Activated B cell treated with CpG ODN at 0.5 μM for 24 hours (primary cell): ENCODE measurements around the gene SNAI1. TPM values are rescaled to one million over a fixed set of nuclear protein-coding genes. Genes with fewer than 3 reads are reported as not detected.
"Not testable (repeated sequence)": the region's sequence is repeated elsewhere in the genome, so short reads cannot be mapped to it uniquely, and the experiment has no call there.

ENCODE experiments used
- ATAC-seq: fragments of 200-7000 bp; cut with Tn5 transposase; one replicate; pipeline ENCODE4 v1.10.0; 2021; ENCODE audit warnings: low read depth, mild to moderate bottlenecking, moderate library complexity
- CTCF ChIA-PET: fragments of 350-600 bp; sonication (Branson Sonifier 250); formaldehyde crosslinking; loops from one replicate; lab custom pipeline; 2021; ENCODE audit warnings: antibody characterized with exemption; lab: Charles Lee
- POLR2A ChIA-PET: fragments of 350-600 bp; sonication (Branson Sonifier 250); formaldehyde crosslinking; loops from one replicate; lab custom pipeline; 2021; ENCODE audit warnings: antibody characterized with exemption; lab: Charles Lee
- DNase-seq: peaks from one replicate; pipeline ENCODE4 v3.0.0; 2022
- H3K27ac Mint-ChIP-seq: one replicate; pipeline ENCODE4 v1.8.0; 2020; ENCODE audit warnings: mixed read lengths
- H3K27me3 Mint-ChIP-seq: one replicate; pipeline ENCODE4 v1.8.0; 2021; ENCODE audit warnings: mixed read lengths
- H3K36me3 Mint-ChIP-seq: one replicate; pipeline ENCODE4 v1.8.0; 2021; ENCODE audit warnings: low read depth, mixed read lengths
- H3K4me1 Mint-ChIP-seq: one replicate; pipeline ENCODE4 v1.8.0; 2021; ENCODE audit warnings: mixed read lengths
- H3K4me3 Mint-ChIP-seq: one replicate; pipeline ENCODE4 v1.8.0; 2020; ENCODE audit warnings: mild to moderate bottlenecking, mixed read lengths
- H3K9me3 Mint-ChIP-seq: one replicate; pipeline ENCODE4 v1.8.0; 2020; ENCODE audit warnings: mixed read lengths
- intact Hi-C: fragments of 100-400 bp; cut with micrococcal nuclease; formaldehyde crosslinking; loops from one replicate; pipeline ENCODE4 v1.15.1; 2024
- total RNA-seq: library from RNA; stranded (reverse); gene quantifications from 2 replicates; pipeline ENCODE4 v1.2.3, GENCODE V29; 2022
- TF ChIP-seq, protein P1 (sequence below): fragments of 200-600 bp; IDR thresholded peaks from one replicate; pipeline ENCODE4 v1.8.0; 2022; ENCODE audit warnings: antibody characterized with exemption, mild to moderate bottlenecking

Gene SNAI1
- total RNA-seq, 1 donor from 2014 or later = 0.67 TPM

DNA sequence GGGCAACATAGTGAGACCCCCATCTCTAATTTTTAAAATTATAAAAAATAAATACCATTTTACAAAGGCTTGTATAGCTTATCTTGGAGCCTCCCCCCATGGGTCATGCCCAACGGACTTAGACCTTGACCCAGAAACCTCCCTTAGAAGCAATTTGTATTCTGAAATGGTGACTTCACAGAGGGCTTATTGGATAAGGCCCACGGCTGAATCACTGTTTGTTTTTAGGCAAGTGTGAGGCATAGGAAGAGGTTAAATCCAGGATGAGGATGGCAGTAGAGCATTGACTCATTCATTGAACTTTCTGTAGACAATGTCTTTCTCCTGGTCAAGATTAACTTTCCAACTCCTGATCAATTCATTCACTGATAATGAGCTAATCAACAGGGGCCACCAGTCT, 6.2 kb upstream of the SNAI1 start:
- Mint-ChIP-seq H3K27ac (no peak overlapping the region), H3K4me1 (peaks cover 4% of the 10 kb centered on the region), H3K9me3 (no peaks in the 10 kb centered on the region), H3K36me3 (no peaks in the 10 kb centered on the region), H3K27me3 (no peaks in the 10 kb centered on the region), H3K4me3 (no peak overlapping the region)
- no peak for DNase-seq
- ChIA-PET POLR2A (no interaction called here), CTCF (interaction anchor here (1.0 to 12.6 kb wide), 5 partner anchors 12 to 203 kb away, joined by 3 to 346 read pairs (median 7); no protein-coding TSS in a partner anchor)
- TF ChIP-seq, protein P1, sequence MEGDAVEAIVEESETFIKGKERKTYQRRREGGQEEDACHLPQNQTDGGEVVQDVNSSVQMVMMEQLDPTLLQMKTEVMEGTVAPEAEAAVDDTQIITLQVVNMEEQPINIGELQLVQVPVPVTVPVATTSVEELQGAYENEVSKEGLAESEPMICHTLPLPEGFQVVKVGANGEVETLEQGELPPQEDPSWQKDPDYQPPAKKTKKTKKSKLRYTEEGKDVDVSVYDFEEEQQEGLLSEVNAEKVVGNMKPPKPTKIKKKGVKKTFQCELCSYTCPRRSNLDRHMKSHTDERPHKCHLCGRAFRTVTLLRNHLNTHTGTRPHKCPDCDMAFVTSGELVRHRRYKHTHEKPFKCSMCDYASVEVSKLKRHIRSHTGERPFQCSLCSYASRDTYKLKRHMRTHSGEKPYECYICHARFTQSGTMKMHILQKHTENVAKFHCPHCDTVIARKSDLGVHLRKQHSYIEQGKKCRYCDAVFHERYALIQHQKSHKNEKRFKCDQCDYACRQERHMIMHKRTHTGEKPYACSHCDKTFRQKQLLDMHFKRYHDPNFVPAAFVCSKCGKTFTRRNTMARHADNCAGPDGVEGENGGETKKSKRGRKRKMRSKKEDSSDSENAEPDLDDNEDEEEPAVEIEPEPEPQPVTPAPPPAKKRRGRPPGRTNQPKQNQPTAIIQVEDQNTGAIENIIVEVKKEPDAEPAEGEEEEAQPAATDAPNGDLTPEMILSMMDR = no peak
- intact Hi-C loops = loop anchor here (10.0 kb wide), 1 partner anchor 488 kb away; no protein-coding TSS in a partner anchor
- no peak for ATAC-seq

DNA sequence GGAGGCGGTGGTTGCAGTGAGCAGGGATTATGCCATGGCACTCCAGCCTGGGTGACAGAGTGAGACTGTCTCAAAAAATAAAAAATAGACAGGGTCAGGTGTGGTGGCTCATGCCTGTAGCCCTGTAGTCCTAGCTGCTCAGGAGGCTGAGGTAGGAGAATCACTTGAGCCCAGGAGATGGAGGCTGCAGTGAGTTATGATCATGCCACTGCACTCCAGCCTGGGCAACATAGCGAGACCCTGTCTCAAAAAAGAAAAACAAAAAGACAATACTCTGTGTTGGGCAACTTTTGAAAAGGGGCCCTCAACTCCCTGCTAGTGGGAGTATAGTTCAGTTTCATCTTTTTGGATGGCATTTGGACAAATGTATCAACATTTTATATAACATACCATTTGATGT, 5.0 kb upstream of the SNAI1 start:
- ChIA-PET CTCF (interaction anchor here (0.6 to 12.6 kb wide), 10 partner anchors 11 to 202 kb away, joined by 3 to 346 read pairs (median 7); no protein-coding TSS in a partner anchor), POLR2A (interaction anchor here (2.0 kb wide), 1 partner anchor 93 kb away, joined by 35 read pairs; no protein-coding TSS in a partner anchor)
- H3K36me3 Mint-ChIP-seq, H3K9me3 Mint-ChIP-seq, ATAC-seq, H3K4me3 Mint-ChIP-seq, DNase-seq, H3K27me3 Mint-ChIP-seq, H3K27ac Mint-ChIP-seq: not testable (repeated sequence)
- intact Hi-C loops = loop anchor here (10.0 kb wide), 1 partner anchor 487 kb away; no protein-coding TSS in a partner anchor
- H3K4me1 Mint-ChIP-seq = peaks cover 13% of the 10 kb centered on the region

- no peaks in the 10 kb centered on the region for H3K9me3 Mint-ChIP-seq
- no peak overlapping the region for H3K4me3 Mint-ChIP-seq
- peaks cover 22% of the 10 kb centered on the region for H3K4me1 Mint-ChIP-seq
- no peaks in the 10 kb centered on the region for H3K36me3 Mint-ChIP-seq
- TF ChIP-seq, protein P1 = no peak
- no peak for ATAC-seq
- no peaks in the 10 kb centered on the region for H3K27me3 Mint-ChIP-seq
- POLR2A ChIA-PET = interaction anchor here (0.7 to 2.0 kb wide), 5 partner anchors 19 to 562 kb away, joined by 3 to 35 read pairs (median 3); partner anchors contain the start of gene UBE2V1
- intact Hi-C loops = loop anchor here (1.0 to 10.0 kb wide), 5 partner anchors 93 to 486 kb away; no protein-coding TSS in a partner anchor
- CTCF ChIA-PET = interaction anchor here (0.6 to 12.6 kb wide), 31 partner anchors 10 to 1982 kb away, joined by 3 to 346 read pairs (median 5); partner anchors contain the start of gene RNF114
- no peak for DNase-seq
- H3K27ac Mint-ChIP-seq = no peak overlapping the region
These were observed 4.1 kb upstream of the SNAI1 start for GRCh38 chr20:49978685-49979029.

GRCh38 chr20:49979030-49979832, 3.5 kb upstream of the SNAI1 start:
- H3K4me3 Mint-ChIP-seq = no peak overlapping the region
- no peak overlapping the region for H3K27ac Mint-ChIP-seq
- no peaks in the 10 kb centered on the region for H3K36me3 Mint-ChIP-seq
- no peaks in the 10 kb centered on the region for H3K9me3 Mint-ChIP-seq
- TF ChIP-seq, protein P1 = peak; percentile 98
- ChIA-PET POLR2A (interaction anchor here (0.7 to 2.0 kb wide), 6 partner anchors 19 to 561 kb away, joined by 3 to 35 read pairs (median 3); partner anchors contain the start of gene UBE2V1), CTCF (interaction anchor here (0.5 to 12.6 kb wide), 39 partner anchors 10 to 1982 kb away, joined by 3 to 346 read pairs (median 5); partner anchors contain the start of gene RNF114)
- intact Hi-C loops = loop anchor here (1.0 to 10.0 kb wide), 5 partner anchors 92 to 486 kb away; no protein-coding TSS in a partner anchor
- H3K27me3 Mint-ChIP-seq = no peaks in the 10 kb centered on the region
- ATAC-seq (peak; percentile 43), DNase-seq (peak; percentile 74)
- peaks cover 24% of the 10 kb centered on the region for H3K4me1 Mint-ChIP-seq

DNA sequence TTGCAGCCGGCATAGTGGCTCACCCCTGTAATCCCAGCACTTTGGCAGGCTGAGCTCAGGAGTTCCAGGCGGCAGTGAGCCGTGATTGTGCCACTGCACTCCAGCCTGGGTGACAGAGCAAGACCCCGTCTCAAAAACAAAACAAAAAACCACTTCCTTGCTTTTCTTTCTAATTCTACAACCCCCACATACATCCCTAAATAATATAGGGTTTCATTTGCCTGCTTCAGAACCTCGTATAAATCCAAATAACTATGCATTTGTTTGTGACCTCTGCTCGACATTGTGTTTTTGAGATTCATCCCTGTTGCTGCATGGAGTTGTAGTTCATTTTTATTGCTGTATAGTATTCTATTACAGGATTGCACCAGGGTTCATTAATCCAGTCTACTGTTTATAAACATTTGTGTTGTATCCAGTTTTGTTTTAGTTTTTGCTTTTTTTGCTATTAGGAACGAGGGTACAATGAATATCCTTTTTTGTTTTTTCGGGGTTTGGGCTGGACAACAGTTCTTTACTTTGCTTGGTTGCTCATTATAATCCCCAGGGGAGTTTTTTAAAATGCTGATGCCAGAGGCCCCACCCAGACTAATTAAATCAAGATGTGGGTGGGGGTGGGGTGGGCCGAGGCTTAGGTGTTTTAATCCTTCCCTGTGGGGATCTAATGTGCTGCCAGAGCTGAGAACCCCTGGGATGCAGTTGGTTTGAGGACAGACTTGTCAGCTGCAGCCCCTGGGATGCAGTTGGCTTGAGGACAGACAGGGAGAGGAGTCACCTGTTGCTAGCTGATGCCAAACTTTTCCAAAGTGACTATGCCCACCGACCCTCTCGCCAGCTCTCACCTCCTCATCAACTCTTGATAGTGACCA, 2.4 kb upstream of the SNAI1 start:
- ChIA-PET CTCF (interaction anchor here (1.0 to 12.6 kb wide), 8 partner anchors 19 to 199 kb away, joined by 3 to 346 read pairs (median 6); partner anchors contain the start of gene RNF114), POLR2A (interaction anchor here (1.6 to 3.0 kb wide), 2 partner anchors 91 to 133 kb away, joined by 3 to 21 read pairs; partner anchors contain the start of gene UBE2V1)
- H3K4me1 Mint-ChIP-seq = peaks cover 24% of the 10 kb centered on the region
- DNase-seq (no peak), ATAC-seq (no peak)
- no peaks in the 10 kb centered on the region for H3K9me3 Mint-ChIP-seq
- H3K4me3 Mint-ChIP-seq = no peak overlapping the region
- no peaks in the 10 kb centered on the region for H3K27me3 Mint-ChIP-seq
- no peak overlapping the region for H3K27ac Mint-ChIP-seq
- no peaks in the 10 kb centered on the region for H3K36me3 Mint-ChIP-seq
- TF ChIP-seq, protein P1 = no peak
- intact Hi-C loops = no loop called here
